GM21576 (cell line): ENCODE results near the gene MTHFD2L.

Experiments
- ATAC-seq: cut with Tn5 transposase; IDR thresholded peaks from one replicate; pipeline ENCODE4 v1.9.1; 2021; ENCODE audit warnings: mild to moderate bottlenecking, moderate library complexity; ENCODE audit not compliant: unreplicated experiment

MTHFD2L gene

GRCh38 chr4:74293558-74293957, 135.6 kb downstream of the MTHFD2L start:
- ATAC-seq: no peak

- ATAC-seq: no peak
Observed at GRCh38 chr4:74294681-74295080, 136.8 kb downstream of the MTHFD2L start.

GRCh38 chr4:74297539-74297938, 139.6 kb downstream of the MTHFD2L start:
- ATAC-seq: no peak

- ATAC-seq: no peak
Observed at GRCh38 chr4:74304095-74304625, 146.2 kb downstream of the MTHFD2L start.

- no peak for ATAC-seq
Observed at GRCh38 chr4:74305000-74305399, 147.1 kb downstream of the MTHFD2L start.

- no peak for ATAC-seq
Observed at GRCh38 chr4:74307170-74307569, 149.3 kb downstream of the MTHFD2L start.

- ATAC-seq: no peak
Observed at GRCh38 chr4:74308215-74308614, 150.3 kb downstream of the MTHFD2L start, which contains the start of gene EPGN. Gene EPGN (plus strand): TSS chr4:74308470. CDS start chr4:74308534, 64 bp downstream.

- no peak for ATAC-seq
Observed at GRCh38 chr4:74309223-74309622, 151.3 kb downstream of the MTHFD2L start.

- peak; percentile 74 for ATAC-seq
Observed at GRCh38 chr4:74311696-74312313, 153.9 kb downstream of the MTHFD2L start.

GRCh38 chr4:74314329-74314728, 156.4 kb downstream of the MTHFD2L start:
- ATAC-seq: no peak

GRCh38 chr4:74314944-74315343, 157.0 kb downstream of the MTHFD2L start:
- ATAC-seq: no peak

- no peak for ATAC-seq
Observed at GRCh38 chr4:74315376-74315775, 157.5 kb downstream of the MTHFD2L start.

GRCh38 chr4:74316397-74316796, 158.5 kb downstream of the MTHFD2L start:
- ATAC-seq: no peak

- ATAC-seq: no peak
Observed at GRCh38 chr4:74317616-74318246, 159.8 kb downstream of the MTHFD2L start.

GRCh38 chr4:74318276-74318675, 160.4 kb downstream of the MTHFD2L start:
- ATAC-seq: no peak

- ATAC-seq: no peak
Observed at GRCh38 chr4:74319470-74319869, 161.6 kb downstream of the MTHFD2L start.

GRCh38 chr4:74320559-74321118, 162.7 kb downstream of the MTHFD2L start:
- peak; percentile 84 for ATAC-seq

GRCh38 chr4:74322301-74322700, 164.4 kb downstream of the MTHFD2L start:
- ATAC-seq: no peak

- no peak for ATAC-seq
Observed at GRCh38 chr4:74323663-74324062, 165.7 kb downstream of the MTHFD2L start.

GRCh38 chr4:74324262-74324661, 166.3 kb downstream of the MTHFD2L start:
- no peak for ATAC-seq

GRCh38 chr4:74325886-74326285, 168.0 kb downstream of the MTHFD2L start:
- ATAC-seq: no peak

GRCh38 chr4:74327762-74328161, 169.8 kb downstream of the MTHFD2L start:
- ATAC-seq: no peak
